Measurements from ENCODE around the gene ZNF514.

DNA sequence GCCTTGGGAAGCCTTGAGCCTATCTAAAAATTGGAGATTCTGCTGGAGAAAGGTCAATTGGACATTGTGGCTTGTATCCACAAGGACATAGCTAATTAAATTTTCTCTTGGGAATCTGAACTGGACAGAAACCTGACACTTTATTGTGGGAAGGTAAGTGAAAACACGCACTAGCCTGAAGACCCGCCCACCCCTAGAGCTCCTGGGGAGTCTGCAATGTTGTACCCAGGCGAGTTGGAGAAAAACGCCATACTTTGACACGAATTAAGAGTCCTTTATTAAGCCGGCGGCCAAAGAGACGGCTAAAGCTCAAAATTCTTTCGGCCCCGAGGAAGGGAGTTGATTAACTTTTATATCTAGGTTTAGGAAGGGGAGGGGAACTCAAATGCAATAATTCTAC is 46.4 kb upstream of the ZNF514 start:
- TF ChIP-seq, protein P1, sequence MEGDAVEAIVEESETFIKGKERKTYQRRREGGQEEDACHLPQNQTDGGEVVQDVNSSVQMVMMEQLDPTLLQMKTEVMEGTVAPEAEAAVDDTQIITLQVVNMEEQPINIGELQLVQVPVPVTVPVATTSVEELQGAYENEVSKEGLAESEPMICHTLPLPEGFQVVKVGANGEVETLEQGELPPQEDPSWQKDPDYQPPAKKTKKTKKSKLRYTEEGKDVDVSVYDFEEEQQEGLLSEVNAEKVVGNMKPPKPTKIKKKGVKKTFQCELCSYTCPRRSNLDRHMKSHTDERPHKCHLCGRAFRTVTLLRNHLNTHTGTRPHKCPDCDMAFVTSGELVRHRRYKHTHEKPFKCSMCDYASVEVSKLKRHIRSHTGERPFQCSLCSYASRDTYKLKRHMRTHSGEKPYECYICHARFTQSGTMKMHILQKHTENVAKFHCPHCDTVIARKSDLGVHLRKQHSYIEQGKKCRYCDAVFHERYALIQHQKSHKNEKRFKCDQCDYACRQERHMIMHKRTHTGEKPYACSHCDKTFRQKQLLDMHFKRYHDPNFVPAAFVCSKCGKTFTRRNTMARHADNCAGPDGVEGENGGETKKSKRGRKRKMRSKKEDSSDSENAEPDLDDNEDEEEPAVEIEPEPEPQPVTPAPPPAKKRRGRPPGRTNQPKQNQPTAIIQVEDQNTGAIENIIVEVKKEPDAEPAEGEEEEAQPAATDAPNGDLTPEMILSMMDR (IDR thresholded peaks at IDR 0.05): no peak
- TF ChIP-seq, protein P2, sequence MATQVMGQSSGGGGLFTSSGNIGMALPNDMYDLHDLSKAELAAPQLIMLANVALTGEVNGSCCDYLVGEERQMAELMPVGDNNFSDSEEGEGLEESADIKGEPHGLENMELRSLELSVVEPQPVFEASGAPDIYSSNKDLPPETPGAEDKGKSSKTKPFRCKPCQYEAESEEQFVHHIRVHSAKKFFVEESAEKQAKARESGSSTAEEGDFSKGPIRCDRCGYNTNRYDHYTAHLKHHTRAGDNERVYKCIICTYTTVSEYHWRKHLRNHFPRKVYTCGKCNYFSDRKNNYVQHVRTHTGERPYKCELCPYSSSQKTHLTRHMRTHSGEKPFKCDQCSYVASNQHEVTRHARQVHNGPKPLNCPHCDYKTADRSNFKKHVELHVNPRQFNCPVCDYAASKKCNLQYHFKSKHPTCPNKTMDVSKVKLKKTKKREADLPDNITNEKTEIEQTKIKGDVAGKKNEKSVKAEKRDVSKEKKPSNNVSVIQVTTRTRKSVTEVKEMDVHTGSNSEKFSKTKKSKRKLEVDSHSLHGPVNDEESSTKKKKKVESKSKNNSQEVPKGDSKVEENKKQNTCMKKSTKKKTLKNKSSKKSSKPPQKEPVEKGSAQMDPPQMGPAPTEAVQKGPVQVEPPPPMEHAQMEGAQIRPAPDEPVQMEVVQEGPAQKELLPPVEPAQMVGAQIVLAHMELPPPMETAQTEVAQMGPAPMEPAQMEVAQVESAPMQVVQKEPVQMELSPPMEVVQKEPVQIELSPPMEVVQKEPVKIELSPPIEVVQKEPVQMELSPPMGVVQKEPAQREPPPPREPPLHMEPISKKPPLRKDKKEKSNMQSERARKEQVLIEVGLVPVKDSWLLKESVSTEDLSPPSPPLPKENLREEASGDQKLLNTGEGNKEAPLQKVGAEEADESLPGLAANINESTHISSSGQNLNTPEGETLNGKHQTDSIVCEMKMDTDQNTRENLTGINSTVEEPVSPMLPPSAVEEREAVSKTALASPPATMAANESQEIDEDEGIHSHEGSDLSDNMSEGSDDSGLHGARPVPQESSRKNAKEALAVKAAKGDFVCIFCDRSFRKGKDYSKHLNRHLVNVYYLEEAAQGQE (IDR thresholded peaks at IDR 0.05; ENCODE audit: insufficient read depth in 1 of 2, low read depth in 2 of 2, low read length in 1 of 2): no peak
- TF ChIP-seq POLR2AphosphoS5 (IDR thresholded peaks at IDR 0.05; ENCODE audit: low read depth, low read length) (no peak), TCF7L2 (IDR thresholded peaks at IDR 0.05; ENCODE audit: low read depth, low read length) (no peak)

All from Panc1 (cell line).